ENCODE measurements around the gene SETD1B.
"Not testable (repeated sequence)": the region's sequence is repeated elsewhere in the genome, so short reads cannot be mapped to it uniquely, and the experiment has no call there.

Gene SETD1B

GRCh38 chr12:121780429-121780828 is 23.4 kb upstream of the SETD1B start:
- no peak for DNase-seq (ENCODE audit: low read depth in 2 of 2)

- no peak for DNase-seq (ENCODE audit: low read depth in 2 of 2)
Observed at GRCh38 chr12:121781484-121781997, 22.3 kb upstream of the SETD1B start.

GRCh38 chr12:121781998-121782979 is 21.5 kb upstream of the SETD1B start:
- no peak for DNase-seq (ENCODE audit: low read depth in 2 of 2)

- DNase-seq (ENCODE audit: low read depth in 2 of 2): no peak
Observed at GRCh38 chr12:121783766-121784165, 20.0 kb upstream of the SETD1B start.

- no peak for DNase-seq (ENCODE audit: low read depth in 2 of 2)
Observed at GRCh38 chr12:121784460-121784859, 19.3 kb upstream of the SETD1B start.

GRCh38 chr12:121786440-121786825 is 17.4 kb upstream of the SETD1B start:
- no peak for DNase-seq (ENCODE audit: low read depth in 2 of 2)

- DNase-seq (ENCODE audit: low read depth in 2 of 2): no peak
Observed at GRCh38 chr12:121787063-121788025, 16.5 kb upstream of the SETD1B start.

DNA sequence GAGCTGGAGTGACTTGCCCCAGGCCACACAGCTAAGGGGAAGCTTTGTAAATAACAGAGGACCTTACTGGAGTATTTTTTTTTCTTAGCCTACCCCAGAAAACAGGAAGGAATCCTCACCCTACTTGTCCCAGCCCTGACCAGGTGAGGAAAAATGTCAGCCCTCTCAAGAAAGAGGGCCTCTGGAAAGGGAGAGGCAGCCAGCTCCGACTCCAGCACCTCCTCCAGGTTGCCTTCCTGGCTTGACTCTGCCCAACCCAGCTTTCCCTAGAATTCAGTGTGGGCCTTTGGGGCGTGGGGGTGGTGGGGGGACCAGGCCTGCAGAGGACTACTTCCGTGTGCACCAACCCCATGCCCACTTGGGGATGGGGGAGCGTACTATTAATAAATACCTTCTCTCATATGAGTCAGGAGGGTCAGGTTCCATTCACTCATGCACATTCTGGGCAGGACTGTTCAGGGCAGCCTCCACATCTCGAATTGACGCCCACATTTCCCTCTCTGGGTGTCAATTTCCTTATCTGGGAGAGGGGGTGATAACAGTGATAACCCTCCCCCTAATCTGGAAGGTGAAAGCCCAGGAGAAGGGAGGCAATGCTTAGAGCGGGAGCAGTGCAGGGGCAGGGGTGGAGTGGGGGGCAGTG is 15.5 kb upstream of the SETD1B start:
- DNase-seq (ENCODE audit: low read depth in 2 of 2): no peak

- no peak for DNase-seq (ENCODE audit: low read depth in 2 of 2)
Observed at GRCh38 chr12:121789233-121789781, 14.5 kb upstream of the SETD1B start.

DNA sequence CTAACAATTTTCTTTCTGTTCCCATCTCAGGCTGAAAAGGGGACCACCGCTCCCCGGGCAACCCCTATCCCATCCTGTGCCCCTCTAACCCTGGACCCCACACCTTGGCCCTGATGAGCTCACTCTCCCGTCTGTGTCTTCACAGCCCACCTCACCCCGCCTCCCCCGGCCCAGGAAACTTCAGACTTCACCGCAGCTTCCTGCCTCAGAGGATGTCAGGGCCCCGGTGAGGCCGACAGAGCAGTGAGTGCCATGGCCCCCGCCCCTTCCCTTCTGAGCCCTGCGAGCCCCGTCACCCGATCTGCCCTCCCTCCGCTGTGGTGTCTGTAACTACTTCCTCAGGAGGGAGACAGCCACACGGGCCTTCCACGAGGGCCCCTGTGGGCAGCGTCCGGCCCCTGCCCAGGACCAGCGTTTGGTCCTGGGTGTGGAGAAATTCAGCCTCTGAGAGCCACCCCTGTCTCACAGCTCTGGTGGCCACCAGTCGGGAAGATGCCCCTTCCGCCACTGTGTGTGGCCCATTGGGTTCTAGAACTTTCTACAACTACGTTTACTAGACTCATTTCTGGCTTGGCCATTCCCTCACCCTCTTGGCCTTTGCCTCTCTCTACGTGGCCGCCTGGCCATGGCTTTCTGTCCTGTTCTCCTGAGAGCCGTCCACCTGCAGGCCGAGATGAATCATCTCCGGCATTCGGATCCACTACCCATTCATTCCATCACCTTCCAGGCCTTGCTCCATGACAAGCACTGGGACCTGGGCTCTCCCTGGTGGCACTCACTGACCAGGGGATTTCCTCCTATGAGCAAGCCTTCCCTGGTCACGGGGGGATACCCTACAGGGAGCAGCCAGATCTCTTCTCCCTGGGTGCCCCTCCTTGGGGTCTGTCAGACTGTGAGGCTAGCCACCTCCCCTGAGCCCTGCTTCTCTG is 13.7 kb upstream of the SETD1B start:
- peak; percentile 92 to 93 for DNase-seq (ENCODE audit: low read depth in 2 of 2)

GRCh38 chr12:121790785-121791184 is 13.0 kb upstream of the SETD1B start:
- DNase-seq (ENCODE audit: low read depth in 2 of 2): not testable (repeated sequence)

DNA sequence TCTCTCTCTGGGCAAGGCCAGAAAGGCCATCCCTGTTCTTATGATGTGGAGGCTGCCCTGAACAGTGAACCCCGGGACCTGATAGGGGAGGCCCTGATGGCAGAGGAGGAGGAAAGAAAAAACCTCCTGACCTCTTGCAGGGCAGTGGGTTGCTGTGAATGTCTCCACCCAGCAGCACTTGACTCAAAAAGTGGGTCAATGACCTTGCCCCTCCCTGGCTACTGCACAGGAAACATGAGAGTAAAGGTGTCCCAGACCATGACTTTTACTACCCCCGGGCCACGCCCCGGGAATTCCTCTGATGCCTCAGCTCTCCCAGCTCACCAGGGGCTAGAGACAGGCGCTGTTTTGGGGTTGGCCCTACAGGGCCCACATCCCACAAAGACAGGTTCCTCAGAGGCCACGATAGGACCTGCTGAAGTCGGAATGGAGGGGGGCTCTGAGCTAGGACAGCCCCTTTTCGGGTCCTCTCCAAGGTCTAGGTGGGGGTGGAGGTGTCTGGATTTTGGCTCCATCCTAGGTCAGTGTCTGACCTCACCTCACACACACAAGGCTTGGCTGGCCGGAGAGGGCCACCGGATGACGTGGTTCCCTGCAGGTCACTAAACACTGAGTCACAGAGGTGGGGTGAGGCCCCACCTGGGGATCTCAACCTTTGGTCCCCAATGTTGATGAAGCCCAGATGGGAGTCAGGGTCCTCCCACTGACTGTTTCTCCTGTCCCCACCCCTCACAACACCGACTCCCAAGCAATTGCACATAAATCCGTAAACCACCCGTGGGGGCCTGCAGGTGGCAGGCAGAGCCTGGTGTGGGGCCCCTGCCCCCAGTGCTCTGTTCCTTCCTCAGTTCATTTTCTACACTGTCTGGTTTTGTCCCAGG is 11.9 kb upstream of the SETD1B start:
- DNase-seq (ENCODE audit: low read depth in 2 of 2): no peak

DNA sequence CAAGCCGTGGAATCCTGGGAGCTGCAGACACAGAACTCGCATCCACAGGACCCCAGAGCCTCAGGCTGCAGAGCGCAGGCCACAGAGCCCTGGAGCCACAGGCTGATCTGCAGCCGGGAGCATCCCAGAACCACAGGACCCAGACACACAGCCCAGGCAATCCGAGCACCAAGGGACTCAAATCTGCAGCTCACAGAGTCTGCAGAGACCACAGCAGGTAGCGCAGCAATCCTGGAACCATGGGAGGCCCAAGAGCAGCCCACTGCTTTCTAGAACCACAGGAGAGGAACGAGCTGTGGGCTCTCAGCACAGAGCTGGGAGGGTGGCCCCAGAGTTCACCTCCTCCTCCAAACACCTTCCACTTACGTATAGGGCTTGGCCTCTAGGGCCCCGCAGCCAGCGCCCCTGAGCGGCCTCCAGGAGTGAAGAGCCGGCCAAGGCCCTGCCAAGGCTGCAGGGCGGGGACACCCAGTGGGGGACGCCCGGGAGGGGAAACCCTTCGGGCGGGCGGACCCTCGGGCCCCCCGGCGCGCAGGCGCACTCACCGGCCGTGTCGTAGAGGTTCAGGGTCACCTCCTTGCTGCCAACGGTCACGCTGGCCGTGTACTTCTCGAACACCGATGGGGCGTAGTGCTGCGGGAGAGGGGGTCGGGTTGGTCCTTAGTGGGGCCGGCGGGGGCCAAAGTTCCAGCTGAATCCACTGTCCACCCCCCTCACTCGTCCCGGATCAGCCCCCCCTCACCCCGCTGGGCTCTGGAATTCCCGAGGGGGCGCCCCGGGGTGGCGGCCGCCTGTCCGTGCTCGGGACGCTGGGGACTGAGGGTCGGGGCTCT is 11.0 kb upstream of the SETD1B start:
- no peak for DNase-seq (ENCODE audit: low read depth in 2 of 2)

GRCh38 chr12:121793440-121793837 is 10.4 kb upstream of the SETD1B start, which contains the start of gene RHOF:
TSS of gene RHOF (minus strand) at chr12:121793688. CDS start at chr12:121793633, 55 bp downstream.
- DNase-seq (ENCODE audit: low read depth in 2 of 2): peak in 1 of 2 donors; percentile 58

- DNase-seq (ENCODE audit: low read depth in 2 of 2): peak; percentile 86 to 91
Observed at GRCh38 chr12:121793838-121794533, 9.8 kb upstream of the SETD1B start.

GRCh38 chr12:121794534-121795033 is 9.2 kb upstream of the SETD1B start:
- DNase-seq (ENCODE audit: low read depth in 2 of 2): no peak
